ENCODE data around the gene LCORL.

The LCORL gene

DNA sequence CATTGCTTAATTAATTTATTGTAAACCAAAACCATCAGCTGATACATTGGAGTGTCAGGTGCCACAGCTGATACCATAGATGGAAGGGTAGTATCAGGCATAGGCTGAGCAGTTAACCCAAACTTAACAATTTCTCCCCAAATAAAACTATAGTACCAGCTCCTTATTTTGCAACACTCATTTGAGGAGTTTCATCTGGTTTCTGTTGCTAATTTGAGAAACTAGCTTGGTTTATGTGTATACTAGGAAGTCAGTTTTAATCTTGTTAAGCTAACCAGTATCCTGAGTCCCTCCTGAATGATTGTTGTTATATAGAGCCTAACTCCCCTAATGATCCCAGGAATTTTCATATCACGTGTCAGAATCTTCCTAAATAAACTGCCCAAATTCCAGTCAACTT lies 223.7 kb downstream of the LCORL start:
- Histone ChIP-seq H3K4me3 (ENCODE audit: low read length, poor library complexity, severe bottlenecking) (no peak overlapping the region), H2AFZ (ENCODE audit: low read length) (no peak overlapping the region), H3K4me1 (ENCODE audit: insufficient read depth, low read length, poor library complexity, severe bottlenecking) (no peaks in the 10 kb centered on the region), H3F3A (ENCODE audit: low read depth) (no peaks in the 10 kb centered on the region), H3K79me2 (ENCODE audit: insufficient read depth, low read length) (peaks cover 14% of the 10 kb centered on the region; the same call in 1 of the 2 replicates), H3K9ac (ENCODE audit: low read depth, low read length, poor library complexity, severe bottlenecking) (no peak overlapping the region), H3K36me3 (ENCODE audit: insufficient read depth, low read length) (peaks cover 11% of the 10 kb centered on the region; the same call in 1 of the 2 replicates), H3K4me2 (ENCODE audit: low read depth, low read length, poor library complexity, severe bottlenecking) (no peak overlapping the region), H4K20me1 (ENCODE audit: insufficient read depth, low read length, poor library complexity, severe bottlenecking) (no peaks in the 10 kb centered on the region), H3K9me3 (ENCODE audit: insufficient read depth, low read depth, low read length) (no peaks in the 10 kb centered on the region), H3K9me2 (replicated peaks; ENCODE audit: low read depth, low read length) (no peaks in the 10 kb centered on the region), H3K27me3 (ENCODE audit: insufficient read depth, low read length, poor library complexity, severe bottlenecking) (no peaks in the 10 kb centered on the region)
- TF ChIP-seq, protein P1, sequence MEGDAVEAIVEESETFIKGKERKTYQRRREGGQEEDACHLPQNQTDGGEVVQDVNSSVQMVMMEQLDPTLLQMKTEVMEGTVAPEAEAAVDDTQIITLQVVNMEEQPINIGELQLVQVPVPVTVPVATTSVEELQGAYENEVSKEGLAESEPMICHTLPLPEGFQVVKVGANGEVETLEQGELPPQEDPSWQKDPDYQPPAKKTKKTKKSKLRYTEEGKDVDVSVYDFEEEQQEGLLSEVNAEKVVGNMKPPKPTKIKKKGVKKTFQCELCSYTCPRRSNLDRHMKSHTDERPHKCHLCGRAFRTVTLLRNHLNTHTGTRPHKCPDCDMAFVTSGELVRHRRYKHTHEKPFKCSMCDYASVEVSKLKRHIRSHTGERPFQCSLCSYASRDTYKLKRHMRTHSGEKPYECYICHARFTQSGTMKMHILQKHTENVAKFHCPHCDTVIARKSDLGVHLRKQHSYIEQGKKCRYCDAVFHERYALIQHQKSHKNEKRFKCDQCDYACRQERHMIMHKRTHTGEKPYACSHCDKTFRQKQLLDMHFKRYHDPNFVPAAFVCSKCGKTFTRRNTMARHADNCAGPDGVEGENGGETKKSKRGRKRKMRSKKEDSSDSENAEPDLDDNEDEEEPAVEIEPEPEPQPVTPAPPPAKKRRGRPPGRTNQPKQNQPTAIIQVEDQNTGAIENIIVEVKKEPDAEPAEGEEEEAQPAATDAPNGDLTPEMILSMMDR (conservative IDR thresholded peaks at IDR 0.05; ENCODE audit: low read length): no peak
- no peak for TF ChIP-seq EZH2phosphoT487 (IDR thresholded peaks at IDR 0.05; ENCODE audit: borderline replicate concordance)

DNA sequence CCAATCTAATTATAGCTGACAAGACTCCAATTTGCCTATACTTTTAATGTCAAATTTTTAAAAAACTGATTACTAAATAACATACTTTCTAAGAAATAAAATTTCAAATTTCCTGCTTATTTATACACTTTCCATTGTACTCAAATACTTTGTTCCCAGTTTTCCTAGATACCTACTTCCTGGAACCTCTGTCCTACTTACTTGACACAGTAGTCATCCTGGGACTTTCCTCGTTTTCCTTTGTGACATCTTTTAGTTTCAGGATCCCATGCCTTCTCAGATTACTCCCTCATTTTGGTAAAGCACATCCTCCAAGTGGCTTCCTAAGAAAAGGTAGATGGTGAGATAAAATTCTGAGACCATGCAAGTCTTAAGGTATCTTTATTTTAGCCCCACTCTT lies 226.8 kb downstream of the LCORL start:
- Histone ChIP-seq H3K79me2 (ENCODE audit: insufficient read depth, low read length) (no peaks in the 10 kb centered on the region), H3K9me2 (replicated peaks; ENCODE audit: low read depth, low read length) (no peaks in the 10 kb centered on the region), H3F3A (ENCODE audit: low read depth) (no peaks in the 10 kb centered on the region), H3K27me3 (ENCODE audit: insufficient read depth, low read length, poor library complexity, severe bottlenecking) (no peaks in the 10 kb centered on the region), H3K36me3 (ENCODE audit: insufficient read depth, low read length) (no peaks in the 10 kb centered on the region), H2AFZ (ENCODE audit: low read length) (no peak overlapping the region), H3K4me2 (ENCODE audit: low read depth, low read length, poor library complexity, severe bottlenecking) (no peak overlapping the region), H3K9ac (ENCODE audit: low read depth, low read length, poor library complexity, severe bottlenecking) (no peak overlapping the region), H3K9me3 (ENCODE audit: insufficient read depth, low read depth, low read length) (no peaks in the 10 kb centered on the region), H3K4me3 (ENCODE audit: low read length, poor library complexity, severe bottlenecking) (no peak overlapping the region), H3K4me1 (ENCODE audit: insufficient read depth, low read length, poor library complexity, severe bottlenecking) (no peaks in the 10 kb centered on the region), H4K20me1 (ENCODE audit: insufficient read depth, low read length, poor library complexity, severe bottlenecking) (no peaks in the 10 kb centered on the region)
- no peak for TF ChIP-seq EZH2phosphoT487 (IDR thresholded peaks at IDR 0.05; ENCODE audit: borderline replicate concordance)
- TF ChIP-seq, protein P1 (conservative IDR thresholded peaks at IDR 0.05; ENCODE audit: low read length): no peak
